Measurements from ENCODE around the gene VMP1.
"Not testable (repeated sequence)": the region's sequence is repeated elsewhere in the genome, so short reads cannot be mapped to it uniquely, and the experiment has no call there.

The VMP1 gene

DNA sequence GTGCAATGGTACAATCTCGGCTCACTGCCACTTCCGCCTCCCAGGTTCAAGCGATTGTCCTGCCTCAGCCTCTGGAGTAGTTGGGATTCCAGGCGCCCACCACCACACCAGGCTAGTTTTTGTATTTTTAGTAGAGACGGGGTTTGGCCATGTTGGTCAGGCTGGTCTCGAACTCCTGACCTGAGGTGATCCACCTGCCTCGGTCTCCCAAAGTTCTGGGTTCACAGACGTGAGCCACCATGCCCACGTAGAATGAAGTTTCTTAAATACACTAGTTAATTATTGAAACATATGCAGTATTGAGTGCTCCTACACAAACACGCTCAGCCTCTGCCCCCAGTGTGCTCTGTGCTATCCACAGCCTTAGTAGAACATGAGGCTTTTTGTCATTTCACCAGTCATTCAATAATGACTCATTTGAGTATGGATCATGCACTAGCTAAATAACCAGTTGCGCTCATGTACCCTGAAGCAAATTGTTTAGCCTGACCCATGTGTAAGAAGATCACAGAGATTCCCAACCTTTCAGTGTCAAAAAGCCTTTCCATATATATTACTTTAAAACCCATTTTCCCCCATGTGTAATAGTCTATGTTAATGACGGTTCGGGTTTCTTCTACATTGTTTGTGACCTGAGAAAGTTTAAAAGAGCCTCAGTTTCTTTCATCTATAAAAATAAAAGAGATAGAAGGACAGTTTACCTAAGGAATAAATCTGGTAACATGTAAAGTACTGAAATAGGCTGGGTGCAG, 135.6 kb downstream of the VMP1 start:
- no peak for DNase-seq

DNA sequence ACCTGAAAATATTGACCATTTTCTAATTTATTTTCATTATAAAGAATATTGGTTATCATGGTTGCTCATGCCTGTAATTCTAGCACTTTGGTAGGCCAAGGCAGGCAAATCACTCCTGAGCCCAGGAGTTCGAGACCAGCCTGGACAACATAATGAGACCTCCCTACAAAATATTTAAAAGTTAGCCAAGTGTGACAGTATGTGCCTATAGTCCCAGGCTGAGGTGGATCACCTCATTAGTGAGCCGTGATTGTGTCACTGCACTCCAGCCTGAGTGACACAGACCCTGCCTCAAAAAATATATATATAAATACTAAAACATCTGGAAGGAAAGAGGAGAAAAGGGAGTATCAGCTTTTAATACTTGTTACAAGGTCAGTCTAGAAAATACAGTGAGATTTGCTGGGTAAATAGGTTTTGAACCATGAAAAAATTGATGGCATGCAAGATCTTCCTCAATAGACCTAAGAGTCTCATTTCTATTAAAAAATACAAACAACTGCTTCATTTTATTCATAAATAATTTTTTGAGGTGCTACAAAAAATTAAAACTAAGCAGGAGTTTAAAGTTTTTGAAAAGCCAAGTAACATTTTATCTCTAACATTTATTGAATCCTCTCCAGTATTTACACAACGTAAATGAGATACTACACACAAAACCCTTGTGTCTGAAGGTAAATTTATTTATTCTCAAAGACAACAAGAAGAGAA, 137.6 kb downstream of the VMP1 start:
- DNase-seq = no peak

DNA sequence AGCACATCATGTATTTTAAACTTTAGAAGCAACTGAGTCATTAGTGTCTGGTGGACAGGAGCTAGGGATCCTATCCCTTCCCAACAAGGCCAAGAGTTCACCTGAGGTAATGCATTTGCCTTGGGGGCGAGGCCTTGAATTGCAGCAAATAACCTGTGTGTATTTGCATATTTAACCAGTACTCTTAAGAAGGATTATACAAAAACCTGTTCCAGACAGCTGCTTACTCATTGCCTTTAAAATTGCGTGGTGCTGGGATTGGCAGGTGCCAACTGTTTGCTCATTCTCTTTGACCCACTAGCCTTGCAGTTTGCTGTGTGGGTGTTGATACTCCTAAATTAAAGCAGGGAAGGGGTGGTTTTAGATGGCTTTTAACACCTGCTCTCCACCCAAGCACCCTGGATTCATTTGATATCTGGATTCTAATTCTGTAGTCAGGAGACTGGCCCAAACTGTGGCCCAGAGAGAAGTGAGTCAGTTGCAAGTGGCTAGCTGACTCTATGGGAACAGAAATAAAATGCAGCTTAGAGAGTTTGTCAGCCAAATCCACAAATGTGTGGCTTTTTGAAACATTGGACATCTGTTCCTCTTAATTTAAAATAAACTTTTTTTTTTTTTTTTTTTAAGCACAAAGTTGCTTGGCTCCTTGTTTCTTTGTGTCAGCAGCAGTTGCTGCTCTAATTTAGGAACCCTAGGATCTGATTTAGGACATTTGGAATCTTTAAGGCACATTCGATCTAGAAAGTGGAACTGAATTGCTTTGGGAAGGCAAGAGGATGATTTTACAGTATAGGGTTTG, 138.3 kb downstream of the VMP1 start:
- no peak for DNase-seq

- DNase-seq = no peak
Measured at GRCh38 chr17:59846394-59847165, 139.1 kb downstream of the VMP1 start.

GRCh38 chr17:59848385-59848668, 140.9 kb downstream of the VMP1 start:
- DNase-seq = no peak

DNA sequence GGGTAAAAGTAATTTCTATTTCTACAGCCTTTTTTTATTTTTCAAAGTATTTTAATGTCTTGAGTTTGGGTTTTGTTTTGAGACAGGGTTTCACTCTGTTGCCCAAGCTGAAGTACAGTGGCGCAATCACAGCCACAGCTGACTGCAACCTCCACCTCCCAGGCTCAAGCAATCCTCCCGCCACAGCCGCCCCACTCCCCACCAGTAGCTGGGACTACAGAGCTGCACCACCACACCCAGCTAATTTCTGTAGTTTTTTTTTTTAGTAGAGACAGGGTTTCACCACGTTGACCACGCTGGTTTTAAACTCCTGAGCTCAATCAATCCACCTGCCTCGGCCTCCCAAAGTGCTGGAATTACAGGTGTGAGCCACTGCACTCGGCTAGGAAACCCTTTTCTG, 141.3 kb downstream of the VMP1 start:
- no peak for DNase-seq

DNA sequence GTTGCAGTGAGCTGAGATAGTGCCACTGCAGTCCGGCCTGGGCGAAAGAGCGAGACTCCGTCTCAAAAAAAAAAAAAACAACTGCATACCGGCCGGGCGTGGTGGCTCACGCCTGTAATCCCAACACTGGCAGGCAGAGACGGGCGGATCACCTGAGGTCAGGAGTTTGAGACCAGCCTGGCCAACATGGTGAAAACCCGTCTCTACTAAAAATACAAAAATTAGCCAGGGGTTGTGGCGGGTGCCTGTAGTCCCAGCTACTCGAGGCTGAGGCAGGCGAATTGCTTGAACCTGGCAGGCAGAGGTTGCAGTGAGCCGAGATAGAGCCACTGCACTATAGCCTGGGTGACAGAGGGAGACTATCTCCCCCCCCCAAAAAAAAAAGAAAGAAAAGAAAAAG, 142.9 kb downstream of the VMP1 start:
- DNase-seq = not testable (repeated sequence)

DNA sequence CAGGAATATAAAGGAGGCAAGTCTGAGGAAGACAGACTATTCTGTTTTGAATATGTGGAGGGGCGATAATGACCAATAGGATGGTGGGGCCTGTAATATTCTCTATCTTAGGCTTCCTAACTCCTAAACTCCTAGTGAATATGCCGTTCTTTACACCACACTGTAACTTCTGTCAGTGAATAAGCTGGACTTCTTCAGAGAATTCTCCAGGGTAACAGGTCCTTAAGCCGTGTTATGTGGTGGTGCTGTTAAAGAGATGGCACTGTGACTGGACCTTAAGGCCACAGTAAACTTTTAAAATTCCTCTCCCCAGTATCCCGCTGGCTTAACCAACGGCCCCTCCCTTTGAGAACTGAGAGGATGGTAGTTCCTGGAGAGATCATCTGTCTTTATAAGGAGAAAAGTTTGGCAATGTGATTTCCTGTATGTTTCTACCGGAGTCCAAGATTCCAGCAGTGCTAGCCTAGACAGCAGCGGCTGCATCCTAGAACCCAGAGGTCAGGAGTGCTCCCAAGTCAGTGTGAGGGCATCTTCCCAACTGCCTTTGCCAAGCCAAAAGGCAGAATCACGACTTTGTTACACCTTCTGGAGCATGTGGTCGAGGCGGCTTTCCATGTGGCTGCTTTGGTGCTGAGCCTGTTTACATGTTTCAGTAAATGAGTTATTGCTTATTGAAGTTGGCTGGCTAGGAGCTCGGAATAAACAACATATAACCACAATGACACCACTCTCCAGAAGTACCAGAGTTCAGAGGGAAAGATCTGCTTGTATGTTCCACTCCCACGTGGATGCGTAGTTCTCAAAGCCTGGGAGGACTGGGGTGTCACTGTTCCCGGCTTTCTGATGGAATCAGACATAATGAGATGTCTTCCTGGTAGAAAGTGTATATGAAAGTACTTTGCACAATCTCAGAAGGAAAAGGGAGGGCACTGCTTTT, 144.3 kb downstream of the VMP1 start:
- no peak for DNase-seq

GRCh38 chr17:59852847-59853167, 145.4 kb downstream of the VMP1 start:
- DNase-seq = not testable (repeated sequence)

- DNase-seq = no peak
Measured at GRCh38 chr17:59853168-59853918, 145.9 kb downstream of the VMP1 start.

DNA sequence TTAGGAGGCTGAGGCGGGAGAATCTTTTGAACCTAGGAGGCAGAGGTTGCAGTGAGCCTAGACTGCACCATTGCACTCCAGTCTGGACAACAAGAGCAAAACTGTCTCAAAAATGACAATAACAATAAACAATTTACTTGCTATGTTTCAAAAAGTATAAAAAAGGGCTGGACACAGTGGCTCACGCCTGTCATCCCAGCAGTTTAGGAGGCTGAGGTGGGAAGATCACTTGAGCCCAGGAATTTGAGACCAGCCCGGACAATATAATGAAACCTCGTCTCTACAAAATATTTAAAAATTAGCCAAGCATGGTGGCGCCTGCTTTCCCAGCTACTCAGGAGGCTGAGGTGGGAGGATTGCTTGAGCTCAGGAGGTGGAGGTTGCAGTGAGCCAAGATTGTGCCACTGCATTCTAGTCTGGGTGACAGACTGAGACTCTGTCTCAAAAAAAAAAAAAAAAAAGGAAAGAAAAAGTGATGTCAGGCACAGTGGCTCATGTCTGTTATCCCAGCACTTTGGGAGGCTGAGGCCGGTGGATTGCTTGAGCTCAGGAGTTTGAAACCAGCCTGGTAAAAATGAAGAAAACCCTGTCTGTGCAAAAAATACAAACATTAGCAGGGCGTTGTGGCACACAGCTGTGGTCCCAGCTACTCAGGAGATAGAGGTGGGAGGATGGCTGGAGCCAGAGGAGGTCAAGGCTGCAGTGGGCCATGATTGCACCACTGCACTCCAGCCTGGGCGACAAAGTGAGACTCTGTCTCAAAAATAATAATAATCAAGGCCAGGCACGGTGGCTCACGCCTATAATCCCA, 146.7 kb downstream of the VMP1 start:
- DNase-seq = not testable (repeated sequence)

DNA sequence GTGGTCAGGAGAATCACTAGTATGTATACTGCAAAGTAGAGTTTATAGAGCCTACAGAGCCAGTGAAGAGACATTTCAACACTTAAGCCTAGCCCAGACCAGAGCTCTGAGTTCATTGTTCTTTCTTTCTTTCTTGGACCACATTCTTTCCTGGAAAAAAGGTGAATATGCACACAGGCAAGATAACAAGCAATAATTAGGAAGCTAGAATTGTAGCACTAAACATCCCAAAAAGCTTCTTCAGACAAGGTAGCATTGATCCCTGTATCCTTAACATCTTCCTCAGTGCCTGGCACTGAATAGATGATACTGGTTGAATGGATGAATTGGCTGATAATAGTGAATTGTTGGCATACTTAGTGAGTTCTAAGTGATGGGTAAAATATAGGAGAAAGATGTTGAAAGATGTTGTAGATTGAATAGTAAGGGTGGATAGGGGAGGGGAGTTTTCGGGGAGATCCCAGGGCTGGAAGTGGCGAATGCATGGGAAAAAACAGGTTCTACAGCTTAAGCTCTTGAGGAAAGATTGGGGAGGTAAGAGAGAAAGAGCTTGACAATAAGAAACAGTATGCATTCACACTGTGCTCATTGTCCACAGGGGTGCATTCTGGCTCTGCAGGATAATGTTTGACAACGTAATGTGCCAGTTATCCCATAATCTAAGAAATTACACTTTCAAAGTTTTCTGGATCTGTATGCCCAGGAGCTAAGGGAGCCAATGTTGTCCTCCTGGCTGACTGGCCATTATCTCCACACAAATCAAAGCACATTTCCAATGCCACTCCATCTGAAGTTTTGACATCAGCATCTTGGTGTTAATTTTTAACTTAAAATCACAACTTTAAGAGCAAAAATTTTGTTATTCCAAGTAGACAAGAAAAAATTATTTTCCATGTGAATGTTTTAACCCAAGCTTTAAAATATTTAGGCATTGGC, 149.7 kb downstream of the VMP1 start:
- no peak for DNase-seq

GRCh38 chr17:59858167-59858816, 150.8 kb downstream of the VMP1 start:
- DNase-seq = no peak

DNA sequence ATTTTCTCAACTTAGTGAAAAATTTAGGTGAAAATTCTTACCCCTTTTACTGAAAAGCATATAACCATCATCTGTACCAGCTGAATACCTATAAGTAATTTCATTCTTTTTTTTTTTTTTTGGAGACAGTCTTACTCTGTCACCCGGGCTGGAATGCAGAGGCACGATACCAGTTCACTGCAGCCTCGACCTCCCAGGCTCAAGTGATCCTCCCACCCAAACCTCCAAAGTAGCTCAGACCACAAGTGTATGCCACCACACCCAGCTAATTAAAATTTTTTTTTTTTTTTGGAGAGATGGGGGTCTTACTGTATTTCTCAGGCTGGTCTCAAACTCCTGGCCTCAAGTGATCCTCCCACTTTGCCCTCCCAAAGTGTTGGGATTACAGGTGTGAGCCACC, 151.5 kb downstream of the VMP1 start:
- no peak for DNase-seq

- no peak for DNase-seq
Measured at GRCh38 chr17:59859444-59860025, 152.1 kb downstream of the VMP1 start.

- DNase-seq = no peak
Measured at GRCh38 chr17:59863616-59864015, 156.2 kb downstream of the VMP1 start.

GRCh38 chr17:59869941-59870218, 162.4 kb downstream of the VMP1 start:
- no peak for DNase-seq

DNA sequence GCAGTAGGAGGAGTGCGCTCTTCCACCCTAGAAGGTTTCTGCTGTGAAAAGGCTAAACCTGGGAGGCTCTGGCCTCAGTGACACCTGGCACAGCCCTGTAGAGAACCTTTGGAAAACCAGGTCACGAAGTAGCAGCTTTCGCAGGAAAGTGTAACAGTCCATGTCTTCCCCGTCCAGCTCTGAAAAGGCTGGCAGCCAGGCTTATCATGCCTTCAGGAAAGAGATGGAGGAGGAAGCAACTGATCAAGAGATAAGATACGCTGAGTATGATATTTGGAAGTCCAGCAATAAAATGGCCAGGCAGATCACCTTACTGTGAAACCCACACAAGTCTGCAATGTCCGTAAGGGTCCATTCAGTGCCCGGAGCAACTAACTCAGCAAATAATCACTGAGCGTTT, 163.0 kb downstream of the VMP1 start:
- no peak for DNase-seq

GRCh38 chr17:59872351-59872750, 164.9 kb downstream of the VMP1 start:
- DNase-seq = no peak
